RWPE2 (cell line): ENCODE results near the gene KAT6B.

Experiments
- ATAC-seq: fragments of 200-7000 bp; cut with Tn5 transposase; 3 replicates; pipeline ENCODE4 v1.9.1; 2021; ENCODE audit warnings: low read depth
- DNase-seq: peaks from one replicate; pipeline ENCODE4 v3.0.0-alpha.2; 2020; ENCODE audit warnings: low spot score
- H3K27ac ChIP-seq: fragments of 450-650 bp; 2 replicates; pipeline ENCODE4 v1.5.1; 2017; ENCODE audit warnings: mild to moderate bottlenecking; ENCODE audit not compliant: poor library complexity, severe bottlenecking
- H3K27me3 ChIP-seq: fragments of 250-450 bp; sonication (Bioruptor Pico); 2 replicates; pipeline ENCODE4 v1.5.1; 2021; ENCODE audit warnings: mild to moderate bottlenecking, moderate library complexity; ENCODE audit not compliant: insufficient read depth, poor library complexity, severe bottlenecking
- H3K36me3 ChIP-seq: fragments of 250-450 bp; sonication (Bioruptor Pico); 2 replicates; pipeline ENCODE4 v1.5.1; 2020; ENCODE audit warnings: low read depth, mild to moderate bottlenecking, moderate library complexity
- H3K4me1 ChIP-seq: fragments of 250-450 bp; sonication (Bioruptor Pico); 2 replicates; pipeline ENCODE4 v1.5.1; 2021; ENCODE audit warnings: mild to moderate bottlenecking, moderate library complexity; ENCODE audit not compliant: insufficient read depth, poor library complexity, severe bottlenecking
- H3K4me3 ChIP-seq: fragments of 250-450 bp; sonication (Bioruptor Pico); 2 replicates; pipeline ENCODE4 v1.5.1; 2021; ENCODE audit warnings: mild to moderate bottlenecking, moderate library complexity; ENCODE audit not compliant: severe bottlenecking
- H3K9me3 ChIP-seq: fragments of 250-450 bp; sonication (Bioruptor Pico); 2 replicates; pipeline ENCODE4 v1.5.1; 2021; ENCODE audit warnings: mild to moderate bottlenecking, moderate library complexity; ENCODE audit not compliant: severe bottlenecking
- TF ChIP-seq, protein P1 (sequence below): fragments of 450-650 bp; IDR thresholded peaks from one replicate; pipeline ENCODE4 v1.5.1; 2017; ENCODE audit warnings: mild to moderate bottlenecking, moderate library complexity; ENCODE audit not compliant: poor library complexity, severe bottlenecking

Gene KAT6B

DNA sequence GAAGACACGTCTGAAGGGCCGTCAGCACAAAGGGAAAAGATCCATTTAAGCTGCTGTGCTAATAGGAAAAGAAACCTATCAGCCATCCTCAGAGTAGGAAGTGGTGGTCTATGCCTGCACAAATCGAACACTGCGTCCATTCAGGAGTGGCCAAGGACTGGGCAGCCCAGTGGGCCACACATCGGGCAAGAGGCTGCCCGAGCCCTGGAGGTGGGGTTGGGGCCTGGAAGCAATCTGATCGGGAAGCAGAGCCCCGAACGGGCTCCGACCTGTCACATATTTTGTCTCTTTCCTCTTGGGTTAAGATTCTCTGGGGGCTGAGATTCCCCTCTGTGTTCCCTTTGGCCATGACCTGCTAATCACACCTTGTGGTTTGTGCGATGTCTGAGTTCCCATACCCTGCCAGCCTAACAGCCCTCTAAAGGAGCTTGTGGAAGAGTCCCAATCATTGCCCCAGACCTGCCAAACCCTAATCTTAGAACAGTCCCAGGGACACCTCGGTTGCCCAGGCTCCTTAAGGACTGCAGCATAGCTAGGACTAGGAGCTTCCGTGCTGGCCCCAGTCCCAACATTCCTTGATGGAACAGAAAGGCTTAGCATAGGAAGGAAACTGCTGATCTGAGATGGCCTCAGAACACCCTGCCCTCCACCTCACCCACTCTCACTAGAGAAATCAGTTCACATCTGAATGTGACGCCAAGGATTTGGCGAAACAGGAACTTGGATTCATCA, 207.2 kb downstream of the KAT6B start:
- no peak overlapping the region for H3K27ac ChIP-seq
- no peak overlapping the region for H3K4me3 ChIP-seq
- H3K36me3 ChIP-seq, result no peaks in the 10 kb centered on the region
- H3K4me1 ChIP-seq, result no peaks in the 10 kb centered on the region
- DNase-seq, result no peak
- no peaks in the 10 kb centered on the region for H3K9me3 ChIP-seq
- ATAC-seq, result no peak
- no peaks in the 10 kb centered on the region for H3K27me3 ChIP-seq
- TF ChIP-seq, protein P1, sequence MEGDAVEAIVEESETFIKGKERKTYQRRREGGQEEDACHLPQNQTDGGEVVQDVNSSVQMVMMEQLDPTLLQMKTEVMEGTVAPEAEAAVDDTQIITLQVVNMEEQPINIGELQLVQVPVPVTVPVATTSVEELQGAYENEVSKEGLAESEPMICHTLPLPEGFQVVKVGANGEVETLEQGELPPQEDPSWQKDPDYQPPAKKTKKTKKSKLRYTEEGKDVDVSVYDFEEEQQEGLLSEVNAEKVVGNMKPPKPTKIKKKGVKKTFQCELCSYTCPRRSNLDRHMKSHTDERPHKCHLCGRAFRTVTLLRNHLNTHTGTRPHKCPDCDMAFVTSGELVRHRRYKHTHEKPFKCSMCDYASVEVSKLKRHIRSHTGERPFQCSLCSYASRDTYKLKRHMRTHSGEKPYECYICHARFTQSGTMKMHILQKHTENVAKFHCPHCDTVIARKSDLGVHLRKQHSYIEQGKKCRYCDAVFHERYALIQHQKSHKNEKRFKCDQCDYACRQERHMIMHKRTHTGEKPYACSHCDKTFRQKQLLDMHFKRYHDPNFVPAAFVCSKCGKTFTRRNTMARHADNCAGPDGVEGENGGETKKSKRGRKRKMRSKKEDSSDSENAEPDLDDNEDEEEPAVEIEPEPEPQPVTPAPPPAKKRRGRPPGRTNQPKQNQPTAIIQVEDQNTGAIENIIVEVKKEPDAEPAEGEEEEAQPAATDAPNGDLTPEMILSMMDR, result no peak

- Histone ChIP-seq H3K4me3 (no peak overlapping the region), H3K9me3 (no peaks in the 10 kb centered on the region), H3K36me3 (no peaks in the 10 kb centered on the region), H3K27me3 (no peaks in the 10 kb centered on the region), H3K4me1 (no peaks in the 10 kb centered on the region), H3K27ac (no peak overlapping the region)
- ATAC-seq, result no peak
- no peak for DNase-seq
- TF ChIP-seq, protein P1, result no peak
These were observed 207.7 kb downstream of the KAT6B start for GRCh38 chr10:75034131-75034512.

GRCh38 chr10:75034714-75035258, 208.4 kb downstream of the KAT6B start:
- DNase-seq (no peak), ATAC-seq (no peak)
- H3K36me3 ChIP-seq, result no peaks in the 10 kb centered on the region
- no peaks in the 10 kb centered on the region for H3K27me3 ChIP-seq
- no peaks in the 10 kb centered on the region for H3K9me3 ChIP-seq
- TF ChIP-seq, protein P1, result no peak
- no peak overlapping the region for H3K4me3 ChIP-seq
- H3K27ac ChIP-seq, result no peak overlapping the region
- no peaks in the 10 kb centered on the region for H3K4me1 ChIP-seq

DNA sequence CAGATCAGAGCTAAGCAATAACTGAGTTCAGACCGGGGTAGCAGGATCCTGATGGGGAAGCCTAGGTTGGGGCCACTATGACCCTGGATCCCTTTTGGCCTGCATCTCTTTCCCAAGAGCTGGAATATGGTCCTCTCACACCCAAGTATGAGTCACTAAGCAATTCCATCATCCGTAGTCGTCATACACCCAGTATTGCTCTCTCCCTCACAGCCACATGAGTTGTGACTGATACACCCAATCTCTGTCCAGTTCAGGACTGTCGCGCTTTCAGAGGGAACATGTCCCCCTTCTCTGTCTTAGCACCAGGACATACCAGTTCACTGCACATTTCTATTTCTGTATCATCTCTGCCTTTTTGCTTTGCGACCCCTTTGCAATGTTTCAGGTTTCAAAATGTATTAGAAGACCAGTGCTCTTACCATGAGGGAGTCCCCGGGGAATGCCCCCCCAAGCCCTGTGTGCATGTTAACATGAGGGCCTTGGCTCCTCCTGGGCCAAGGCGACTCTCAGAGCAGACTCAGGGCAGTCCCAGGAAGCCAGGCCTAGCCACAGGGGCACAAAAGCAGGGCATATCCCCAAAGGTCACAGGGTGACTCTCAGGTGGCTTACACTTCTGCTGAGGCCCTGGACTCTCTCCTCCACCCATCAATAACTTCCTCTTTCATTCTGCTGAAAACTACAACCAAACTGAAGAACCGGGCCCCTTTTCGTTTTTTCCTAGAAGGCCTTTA, 209.7 kb downstream of the KAT6B start:
- Histone ChIP-seq H3K4me3 (no peak overlapping the region), H3K9me3 (no peaks in the 10 kb centered on the region), H3K4me1 (no peaks in the 10 kb centered on the region), H3K36me3 (no peaks in the 10 kb centered on the region), H3K27me3 (no peaks in the 10 kb centered on the region), H3K27ac (no peak overlapping the region)
- TF ChIP-seq, protein P1, result no peak
- peak; percentile 45; the same call in 1 of the 3 replicates for ATAC-seq
- DNase-seq, result no peak
